Fibroblast of pulmonary artery (primary cell): ENCODE data around the gene CROCC2.

Source experiments
- DNase-seq: peaks from one replicate; pipeline ENCODE4 v3.0.0-alpha.2; 2010; ENCODE audit warnings: low read depth
- H3K4me3 ChIP-seq: replicated peaks from 2 replicates; pipeline ENCODE4 v1.5.1; 2011; ENCODE audit warnings: low read depth, mild to moderate bottlenecking, control low read depth, low read length, moderate library complexity
- CTCF ChIP-seq: IDR thresholded peaks from 2 replicates; pipeline ENCODE4 v1.5.1; 2011; ENCODE audit warnings: mild to moderate bottlenecking, control low read depth, low read length, inconsistent platforms; ENCODE audit errors: missing control alignments

Gene CROCC2

GRCh38 chr2:241011296-241011600 lies 105.1 kb downstream of the CROCC2 start:
- DNase-seq: no peak
- TF ChIP-seq CTCF: no peak
- no peak overlapping the region for H3K4me3 ChIP-seq

- TF ChIP-seq CTCF: no peak
- no peak for DNase-seq
- H3K4me3 ChIP-seq: no peak overlapping the region
Observed at GRCh38 chr2:241011751-241012510, 105.8 kb downstream of the CROCC2 start.

- no peak for TF ChIP-seq CTCF
- no peak for DNase-seq
Observed at GRCh38 chr2:241014224-241014623, 108.1 kb downstream of the CROCC2 start.

GRCh38 chr2:241014764-241015163 lies 108.6 kb downstream of the CROCC2 start:
- H3K4me3 ChIP-seq: no peak overlapping the region
- TF ChIP-seq CTCF: no peak
- DNase-seq: no peak

More at GRCh38 chr2:241014224-241014623, 108.1 kb downstream of the CROCC2 start:
- H3K4me3 ChIP-seq: no peak overlapping the region

- no peak for TF ChIP-seq CTCF
- DNase-seq: no peak
- no peak overlapping the region for H3K4me3 ChIP-seq
Observed at GRCh38 chr2:241015439-241015838, 109.3 kb downstream of the CROCC2 start.

GRCh38 chr2:241017228-241017940 lies 111.2 kb downstream of the CROCC2 start:
- DNase-seq: no peak
- TF ChIP-seq CTCF: no peak
- no peak overlapping the region for H3K4me3 ChIP-seq
